Activated CD8-positive, alpha-beta T cell treated with anti-CD3 and anti-CD28 coated beads for 36 hours (primary cell): ENCODE data around the gene SRSF10. TPM values are rescaled to one million over a fixed set of nuclear protein-coding genes. Genes with fewer than 3 reads are reported as not detected.
"Not testable (repeated sequence)": the region's sequence is repeated elsewhere in the genome, so short reads cannot be mapped to it uniquely, and the experiment has no call there.

Experiments used
- ATAC-seq: fragments of 200-7000 bp; cut with Tn5 transposase; one replicate; pipeline ENCODE4 v1.10.0; 2021; ENCODE audit warnings: mild to moderate bottlenecking, moderate library complexity
- CTCF ChIA-PET: fragments of 350-600 bp; sonication (Branson Sonifier 250); formaldehyde crosslinking; loops from one replicate; lab custom pipeline; 2021; ENCODE audit warnings: antibody characterized with exemption; lab: Charles Lee
- POLR2A ChIA-PET: fragments of 350-600 bp; sonication (Branson Sonifier 250); formaldehyde crosslinking; loops from one replicate; lab custom pipeline; 2021; ENCODE audit warnings: antibody characterized with exemption; lab: Charles Lee
- DNase-seq: peaks from one replicate; pipeline ENCODE4 v3.0.0-alpha.2; 2020
- H3K27ac Mint-ChIP-seq: one replicate; pipeline ENCODE4 v1.8.0; 2021; ENCODE audit warnings: mild to moderate bottlenecking, mixed read lengths
- H3K27me3 Mint-ChIP-seq: one replicate; pipeline ENCODE4 v1.8.0; 2021; ENCODE audit warnings: mixed read lengths
- H3K36me3 Mint-ChIP-seq: one replicate; pipeline ENCODE4 v1.8.0; 2021; ENCODE audit warnings: low read depth, mixed read lengths
- H3K4me1 Mint-ChIP-seq: one replicate; pipeline ENCODE4 v1.8.0; 2021; ENCODE audit warnings: low read depth, mixed read lengths
- H3K4me3 Mint-ChIP-seq: one replicate; pipeline ENCODE4 v1.8.0; 2021; ENCODE audit warnings: mild to moderate bottlenecking, moderate library complexity, mixed read lengths
- H3K9me3 Mint-ChIP-seq: one replicate; pipeline ENCODE4 v1.8.0; 2021; ENCODE audit warnings: mixed read lengths
- intact Hi-C: fragments of 100-400 bp; cut with micrococcal nuclease; formaldehyde crosslinking; loops from one replicate; pipeline ENCODE4 v1.10.0; 2022
- total RNA-seq, 2 experiments: library from RNA; stranded (reverse); gene quantifications; one replicate each; pipeline ENCODE4 v1.2.3, GENCODE V29; 2021
- TF ChIP-seq, protein P1 (sequence below): fragments of 200-600 bp; IDR thresholded peaks from one replicate; pipeline ENCODE4 v1.8.0; 2022; ENCODE audit warnings: antibody characterized with exemption, mild to moderate bottlenecking

The SRSF10 gene
- total RNA-seq, 2 experiments from 2014 or later: 203 to 206 TPM

DNA sequence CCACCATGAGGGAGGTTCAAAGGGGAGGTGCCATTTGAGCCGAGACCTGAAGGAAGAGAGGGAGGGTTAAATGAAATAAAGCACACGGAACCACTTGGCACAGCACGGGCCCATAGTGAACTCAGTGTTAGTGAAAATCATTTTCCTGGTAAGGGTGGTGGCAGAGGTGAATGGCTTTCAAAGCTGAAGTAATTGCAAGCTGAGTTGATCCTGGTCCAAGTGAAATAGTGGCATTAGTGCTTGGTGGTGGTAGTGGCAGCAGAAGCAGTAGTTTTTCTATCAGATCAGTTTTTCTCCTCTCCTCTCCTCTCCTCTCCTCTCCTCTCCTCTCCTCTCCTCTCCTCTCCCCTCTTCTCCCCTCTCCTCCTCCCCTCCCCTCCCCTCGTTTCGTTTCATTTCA is 30.5 kb upstream of the SRSF10 start:
- POLR2A ChIA-PET: no interaction called here

DNA sequence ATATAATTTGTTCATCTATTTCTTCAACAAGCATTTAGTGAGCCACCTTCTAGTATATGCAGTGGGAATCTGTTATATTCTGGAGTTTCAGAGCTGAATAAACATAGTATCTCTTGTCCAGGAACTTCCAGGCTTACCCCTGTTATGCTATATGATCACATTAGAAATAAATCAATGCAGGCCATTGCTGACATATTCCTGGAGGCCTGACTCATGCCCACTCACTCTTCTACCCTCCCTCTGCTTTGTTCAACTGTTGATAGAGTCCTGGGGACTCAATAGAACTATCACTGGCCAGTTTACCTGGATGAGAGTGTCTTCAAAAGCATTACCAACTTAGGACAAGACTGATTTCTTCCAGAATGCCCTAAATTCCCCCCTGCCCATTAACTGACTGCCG is 29.3 kb upstream of the SRSF10 start:
- H3K27ac Mint-ChIP-seq: no peak overlapping the region
- peaks cover 10% of the 10 kb centered on the region for H3K27me3 Mint-ChIP-seq
- H3K36me3 Mint-ChIP-seq: no peaks in the 10 kb centered on the region
- H3K4me1 Mint-ChIP-seq: no peaks in the 10 kb centered on the region
- no peaks in the 10 kb centered on the region for H3K9me3 Mint-ChIP-seq
- ATAC-seq: no peak
- ChIA-PET POLR2A (no interaction called here), CTCF (interaction anchor here (0.6 kb wide), 1 partner anchor 17 kb away, joined by 3 read pairs; no protein-coding TSS in a partner anchor)
- TF ChIP-seq, protein P1, sequence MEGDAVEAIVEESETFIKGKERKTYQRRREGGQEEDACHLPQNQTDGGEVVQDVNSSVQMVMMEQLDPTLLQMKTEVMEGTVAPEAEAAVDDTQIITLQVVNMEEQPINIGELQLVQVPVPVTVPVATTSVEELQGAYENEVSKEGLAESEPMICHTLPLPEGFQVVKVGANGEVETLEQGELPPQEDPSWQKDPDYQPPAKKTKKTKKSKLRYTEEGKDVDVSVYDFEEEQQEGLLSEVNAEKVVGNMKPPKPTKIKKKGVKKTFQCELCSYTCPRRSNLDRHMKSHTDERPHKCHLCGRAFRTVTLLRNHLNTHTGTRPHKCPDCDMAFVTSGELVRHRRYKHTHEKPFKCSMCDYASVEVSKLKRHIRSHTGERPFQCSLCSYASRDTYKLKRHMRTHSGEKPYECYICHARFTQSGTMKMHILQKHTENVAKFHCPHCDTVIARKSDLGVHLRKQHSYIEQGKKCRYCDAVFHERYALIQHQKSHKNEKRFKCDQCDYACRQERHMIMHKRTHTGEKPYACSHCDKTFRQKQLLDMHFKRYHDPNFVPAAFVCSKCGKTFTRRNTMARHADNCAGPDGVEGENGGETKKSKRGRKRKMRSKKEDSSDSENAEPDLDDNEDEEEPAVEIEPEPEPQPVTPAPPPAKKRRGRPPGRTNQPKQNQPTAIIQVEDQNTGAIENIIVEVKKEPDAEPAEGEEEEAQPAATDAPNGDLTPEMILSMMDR: no peak
- DNase-seq: no peak
- H3K4me3 Mint-ChIP-seq: no peak overlapping the region
- intact Hi-C loops: no loop called here

More for the DNA sequence above, 30.5 kb upstream of the SRSF10 start:
- DNase-seq: no peak
- CTCF ChIA-PET: no interaction called here
- H3K36me3 Mint-ChIP-seq: no peaks in the 10 kb centered on the region
- no peak overlapping the region for H3K4me3 Mint-ChIP-seq
- H3K27me3 Mint-ChIP-seq: peaks cover 8% of the 10 kb centered on the region
- H3K27ac Mint-ChIP-seq: no peak overlapping the region
- H3K9me3 Mint-ChIP-seq: no peaks in the 10 kb centered on the region
- intact Hi-C loops: no loop called here
- ATAC-seq: no peak
- H3K4me1 Mint-ChIP-seq: no peaks in the 10 kb centered on the region
- TF ChIP-seq, protein P1: no peak

DNA sequence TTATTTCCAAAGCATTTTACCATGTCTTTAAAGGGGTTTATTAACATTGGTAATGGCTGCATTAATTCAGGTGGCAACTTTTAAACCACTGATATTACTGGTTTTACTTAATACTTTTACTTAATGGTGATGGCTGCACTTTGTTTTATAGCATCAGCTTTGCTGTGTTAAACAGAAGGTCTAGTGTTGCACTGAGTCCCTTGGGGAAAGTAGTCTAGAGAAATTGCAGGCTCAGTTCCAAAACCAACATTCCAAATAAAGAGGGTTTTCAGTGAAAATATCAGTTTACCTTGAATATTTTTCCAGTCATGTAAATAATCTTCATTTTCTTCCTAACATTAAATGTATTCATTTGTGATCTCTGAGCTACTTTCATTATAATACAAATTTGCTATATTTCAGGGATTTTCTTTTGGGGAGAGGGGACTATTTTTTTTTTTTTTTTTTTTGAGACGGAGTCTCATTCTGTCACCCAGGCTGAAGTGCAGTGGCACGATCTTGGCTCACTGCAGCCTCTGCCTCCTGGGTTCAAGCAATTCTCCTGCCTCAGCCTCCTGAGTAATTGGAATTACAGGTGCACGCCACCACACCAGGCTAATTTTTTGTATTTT is 28.6 kb upstream of the SRSF10 start:
- H3K27ac Mint-ChIP-seq, CTCF ChIA-PET, H3K9me3 Mint-ChIP-seq, POLR2A ChIA-PET, H3K4me3 Mint-ChIP-seq, H3K4me1 Mint-ChIP-seq, intact Hi-C loops, ATAC-seq, H3K36me3 Mint-ChIP-seq, DNase-seq: not testable (repeated sequence)
- peaks cover 13% of the 10 kb centered on the region for H3K27me3 Mint-ChIP-seq

DNA sequence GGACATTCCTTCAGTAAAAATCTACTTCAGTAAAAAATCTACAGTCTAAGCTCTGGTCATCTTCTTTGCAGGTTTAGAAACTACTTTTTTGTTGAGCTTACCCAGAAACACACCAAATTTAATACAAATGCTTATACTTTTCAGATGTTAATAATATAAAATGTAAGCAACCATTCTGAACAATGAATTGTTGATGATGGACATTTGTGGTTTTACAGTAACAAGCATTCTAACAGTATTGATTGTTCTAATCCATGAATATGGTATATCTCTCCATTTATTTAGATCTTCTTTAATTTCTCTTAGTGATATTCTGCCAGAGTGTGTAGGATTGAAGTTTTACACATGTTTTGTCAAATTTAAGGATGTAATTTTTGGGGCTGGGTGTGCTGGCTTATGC is 27.0 kb upstream of the SRSF10 start:
- TF ChIP-seq, protein P1: no peak
- Mint-ChIP-seq H3K4me3 (no peak overlapping the region), H3K4me1 (no peaks in the 10 kb centered on the region), H3K27me3 (peaks cover 14% of the 10 kb centered on the region), H3K27ac (no peak overlapping the region), H3K9me3 (no peaks in the 10 kb centered on the region), H3K36me3 (no peaks in the 10 kb centered on the region)
- DNase-seq (no peak), ATAC-seq (no peak)
- ChIA-PET POLR2A (interaction anchor here (0.6 kb wide), 1 partner anchor 102 kb away, joined by 3 read pairs; no protein-coding TSS in a partner anchor), CTCF (interaction anchor here (0.8 to 1.0 kb wide), 2 partner anchors 8 to 14 kb away, joined by 3 to 4 read pairs; no protein-coding TSS in a partner anchor)
- intact Hi-C loops: no loop called here

DNA sequence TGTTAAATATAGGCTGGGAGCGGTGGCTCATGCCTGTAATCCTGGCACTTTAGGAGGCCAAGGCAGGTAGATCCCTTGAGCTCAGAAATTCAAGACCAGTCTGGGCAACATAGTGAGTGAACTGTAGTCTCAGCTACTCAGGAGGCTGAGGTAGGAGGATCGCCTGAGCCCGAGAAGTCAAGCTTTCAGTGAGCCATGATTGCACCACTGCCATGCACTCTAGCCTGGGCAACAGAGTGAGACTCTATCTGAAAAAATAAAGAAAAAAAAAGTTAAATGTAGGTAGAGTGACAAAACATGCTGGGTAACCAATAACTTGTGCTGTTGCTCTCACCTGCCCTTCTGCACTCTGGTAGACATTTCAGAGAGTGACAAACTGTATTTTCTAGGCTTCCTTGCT is 25.0 kb upstream of the SRSF10 start:
- Mint-ChIP-seq H3K9me3 (no peaks in the 10 kb centered on the region), H3K27me3 (peaks cover 8% of the 10 kb centered on the region), H3K4me3 (no peak overlapping the region), H3K36me3 (no peaks in the 10 kb centered on the region), H3K27ac (no peak overlapping the region), H3K4me1 (no peaks in the 10 kb centered on the region)
- ChIA-PET POLR2A (interaction anchor here (0.6 kb wide), 1 partner anchor 106 kb away, joined by 3 read pairs; no protein-coding TSS in a partner anchor), CTCF (no interaction called here)
- intact Hi-C loops: no loop called here
- no peak for DNase-seq
- TF ChIP-seq, protein P1: no peak
- no peak for ATAC-seq
